ENCODE results near the gene CNPY4. TPM values are rescaled to one million over a fixed set of nuclear protein-coding genes. Genes with fewer than 3 reads are reported as not detected.
A peak's percentile ranks its signal among the peaks of the same experiment; 100 is the strongest.

CNPY4 gene
- total and polyA plus RNA-seq, 2 donors (not counting 3 experiments of a cell fraction or from before 2014, with no cell fraction given) = 28.6 to 33.7 TPM

DNA sequence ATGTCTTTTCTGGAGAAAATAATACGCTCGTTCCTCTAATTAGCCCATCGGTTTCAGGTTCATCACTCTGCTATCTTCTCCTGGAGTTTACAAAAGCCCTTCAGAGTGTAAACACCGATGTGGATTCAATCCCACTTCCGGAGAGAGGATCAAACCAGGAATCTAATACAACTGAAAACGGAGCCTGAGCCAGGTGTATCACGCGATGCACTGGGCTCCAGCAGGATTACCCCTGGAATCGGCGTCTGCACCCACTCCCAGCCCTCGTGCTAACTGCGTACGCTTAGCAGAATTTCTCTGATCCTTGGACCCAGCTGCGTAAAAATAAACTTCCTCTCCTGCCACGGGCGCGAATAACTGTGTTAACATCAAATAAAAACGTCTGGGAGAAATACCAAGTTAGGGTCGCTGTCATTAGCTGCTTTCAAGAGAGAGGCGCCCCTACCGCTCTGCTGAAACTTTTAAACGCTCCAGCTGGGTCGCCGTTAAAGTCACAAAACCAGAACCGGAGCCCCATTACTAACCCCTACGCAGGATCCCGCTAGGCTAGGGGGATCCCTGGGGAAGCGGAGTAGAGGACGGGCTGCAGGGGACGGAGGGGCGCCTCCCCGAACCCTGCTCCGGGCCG is 38.4 kb upstream of the CNPY4 start:
- Histone ChIP-seq H3K4me2 (ENCODE audit: insufficient read depth, low read length) (peak overlapping the region; percentile 70), H3K9ac (replicated peaks; ENCODE audit: extremely low read depth, insufficient read depth, low read length) (peak overlapping the region; percentile 92), H3K79me2 (ENCODE audit: control insufficient read depth, insufficient read depth, low read length) (peaks cover 42% of the 10 kb centered on the region), H3K4me1 (ENCODE audit: control insufficient read depth, extremely low read depth, insufficient read depth, low read length) (peaks cover 13% of the 10 kb centered on the region), H4K20me1 (replicated peaks; ENCODE audit: control insufficient read depth, extremely low read depth, insufficient read depth, low read length) (no peaks in the 10 kb centered on the region), H3K27me3 (ENCODE audit: control insufficient read depth in 2 of 2, insufficient read depth in 2 of 2, low read length in 2 of 2) (no peaks in the 10 kb centered on the region), H3K9me3 (replicated peaks; ENCODE audit: control insufficient read depth, insufficient read depth, low read length) (no peaks in the 10 kb centered on the region), H2AFZ (ENCODE audit: low read depth, low read length) (no peak overlapping the region), H3K4me3 (replicated peaks in 1 of 3; ENCODE audit: insufficient read depth in 1 of 3, low read depth in 1 of 3, low read length in 3 of 3) (peak overlapping the region; percentile 85 to 92 (median 89)), H3K9me1 (replicated peaks; ENCODE audit: control insufficient read depth, extremely low read depth, insufficient read depth, low read length) (no peaks in the 10 kb centered on the region), H3K27ac (ENCODE audit: insufficient read depth, low read depth, low read length) (peak overlapping the region; percentile 78), H3K36me3 (ENCODE audit: control insufficient read depth in 2 of 2, extremely low read depth in 1 of 2, insufficient read depth in 2 of 2, low read length in 2 of 2) (peaks cover 3 to 15% of the 10 kb centered on the region in 2 experiments)
- intact Hi-C loops (cut with micrococcal nuclease) = loop anchor here (1.0 to 10.0 kb wide), 5 partner anchors 20 to 166 kb away; partner anchors contain the start of genes AP4M1, MCM7, TRIM4 and ZKSCAN1
- BruUV-seq (replicated peaks) = TSS peak; percentile 40
- POLR2A ChIA-PET = interaction anchor here (0.7 to 1.5 kb wide), 2 partner anchors 11 to 21 kb away, joined by 3 to 8 read pairs; partner anchors contain the start of gene AP4M1
- FAIRE-seq (peak; percentile 26), DNase-seq (ENCODE audit: low read depth, low spot score) (peak; percentile 31)
- CTCF ChIA-PET = interaction anchor here (0.6 kb wide), 1 partner anchor 9 kb away, joined by 3 read pairs; no protein-coding TSS in a partner anchor
- no peak for TF ChIP-seq FOS (IDR thresholded peaks at IDR 0.05; ENCODE audit: borderline replicate concordance, insufficient read depth, low read length)
- TF ChIP-seq EZH2 (IDR thresholded peaks at IDR 0.05; ENCODE audit: borderline replicate concordance, low read depth, low read length, severe bottlenecking) = no peak
- TF ChIP-seq, protein P1, sequence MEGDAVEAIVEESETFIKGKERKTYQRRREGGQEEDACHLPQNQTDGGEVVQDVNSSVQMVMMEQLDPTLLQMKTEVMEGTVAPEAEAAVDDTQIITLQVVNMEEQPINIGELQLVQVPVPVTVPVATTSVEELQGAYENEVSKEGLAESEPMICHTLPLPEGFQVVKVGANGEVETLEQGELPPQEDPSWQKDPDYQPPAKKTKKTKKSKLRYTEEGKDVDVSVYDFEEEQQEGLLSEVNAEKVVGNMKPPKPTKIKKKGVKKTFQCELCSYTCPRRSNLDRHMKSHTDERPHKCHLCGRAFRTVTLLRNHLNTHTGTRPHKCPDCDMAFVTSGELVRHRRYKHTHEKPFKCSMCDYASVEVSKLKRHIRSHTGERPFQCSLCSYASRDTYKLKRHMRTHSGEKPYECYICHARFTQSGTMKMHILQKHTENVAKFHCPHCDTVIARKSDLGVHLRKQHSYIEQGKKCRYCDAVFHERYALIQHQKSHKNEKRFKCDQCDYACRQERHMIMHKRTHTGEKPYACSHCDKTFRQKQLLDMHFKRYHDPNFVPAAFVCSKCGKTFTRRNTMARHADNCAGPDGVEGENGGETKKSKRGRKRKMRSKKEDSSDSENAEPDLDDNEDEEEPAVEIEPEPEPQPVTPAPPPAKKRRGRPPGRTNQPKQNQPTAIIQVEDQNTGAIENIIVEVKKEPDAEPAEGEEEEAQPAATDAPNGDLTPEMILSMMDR (IDR thresholded peaks at IDR 0.05; ENCODE audit: extremely low read depth in 1 of 2, insufficient read depth in 1 of 2, low read depth in 1 of 2, low read length in 2 of 2) = no peak
- dilution Hi-C loops (cut with MboI; ENCODE audit: extremely low pct_ligation_motif_present, low sequenced_read_pairs) = no loop called here
